ENCODE measurements around the gene PTGR2.
"Not testable (repeated sequence)": the region's sequence is repeated elsewhere in the genome, so short reads cannot be mapped to it uniquely, and the experiment has no call there.

The PTGR2 gene

DNA sequence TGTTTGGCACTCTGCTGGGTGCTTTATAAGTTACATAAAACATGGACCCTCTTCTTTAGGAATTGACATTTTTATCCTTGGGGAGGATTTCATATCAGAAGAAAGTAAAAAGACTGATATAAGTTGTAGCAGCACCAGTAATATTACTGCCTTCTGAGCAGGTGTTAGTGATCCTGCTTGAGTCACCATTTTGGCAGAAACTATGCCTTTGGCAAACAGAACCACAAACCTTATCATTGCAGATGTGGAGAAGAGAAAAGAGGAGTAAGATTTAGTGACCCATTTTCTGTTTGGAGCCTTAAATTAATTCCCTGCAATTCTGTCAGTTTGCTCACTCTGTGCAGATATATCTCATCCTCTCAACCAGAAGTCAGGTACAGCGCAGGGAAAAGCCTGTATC, 58.0 kb downstream of the PTGR2 start:
- no peaks in the 10 kb centered on the region for H3K27me3 ChIP-seq (ENCODE audit: insufficient read depth, low read length)
- H3K79me2 ChIP-seq (ENCODE audit: control insufficient read depth, insufficient read depth, low read length, unreplicated experiment), result peaks cover 13% of the 10 kb centered on the region
- no peak overlapping the region for H3K4me3 ChIP-seq (ENCODE audit: low read depth, low read length)
- H3K4me1 ChIP-seq (ENCODE audit: control insufficient read depth, insufficient read depth, low read length, unreplicated experiment), result no peaks in the 10 kb centered on the region
- no peak overlapping the region for H2AFZ ChIP-seq (ENCODE audit: low read length, unreplicated experiment)
- peaks cover 44% of the 10 kb centered on the region for H3K36me3 ChIP-seq (ENCODE audit: insufficient read depth, low read length)
- no peak overlapping the region for H3K27ac ChIP-seq (ENCODE audit: low read depth, low read length)

DNA sequence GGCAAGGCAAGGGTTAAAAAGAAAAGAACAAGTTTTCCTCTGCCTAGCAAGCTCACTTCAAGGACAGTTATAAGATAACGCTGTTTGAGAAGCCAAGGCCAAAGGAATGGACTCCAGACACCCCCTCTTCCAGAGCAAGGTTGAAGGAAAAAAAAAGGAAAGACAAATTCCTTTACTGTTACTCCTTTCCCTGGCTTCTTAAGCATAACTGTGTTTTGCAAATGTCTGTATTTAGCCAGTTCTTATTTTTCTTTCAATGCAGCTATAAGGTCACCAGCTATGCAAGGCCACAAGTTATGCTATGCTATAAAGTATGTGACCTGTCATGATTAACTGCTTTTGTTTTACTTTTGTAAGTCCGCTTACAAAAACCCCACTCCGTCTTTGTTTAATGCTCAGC, 61.6 kb downstream of the PTGR2 start:
- Histone ChIP-seq H3K4me3 (ENCODE audit: low read depth, low read length) (no peak overlapping the region), H2AFZ (ENCODE audit: low read length, unreplicated experiment) (no peak overlapping the region), H3K27ac (ENCODE audit: low read depth, low read length) (no peak overlapping the region), H3K4me1 (ENCODE audit: control insufficient read depth, insufficient read depth, low read length, unreplicated experiment) (peaks cover 8% of the 10 kb centered on the region), H3K36me3 (ENCODE audit: insufficient read depth, low read length) (peaks cover 33% of the 10 kb centered on the region), H3K79me2 (ENCODE audit: control insufficient read depth, insufficient read depth, low read length, unreplicated experiment) (peaks cover 10% of the 10 kb centered on the region), H3K27me3 (ENCODE audit: insufficient read depth, low read length) (no peaks in the 10 kb centered on the region)

DNA sequence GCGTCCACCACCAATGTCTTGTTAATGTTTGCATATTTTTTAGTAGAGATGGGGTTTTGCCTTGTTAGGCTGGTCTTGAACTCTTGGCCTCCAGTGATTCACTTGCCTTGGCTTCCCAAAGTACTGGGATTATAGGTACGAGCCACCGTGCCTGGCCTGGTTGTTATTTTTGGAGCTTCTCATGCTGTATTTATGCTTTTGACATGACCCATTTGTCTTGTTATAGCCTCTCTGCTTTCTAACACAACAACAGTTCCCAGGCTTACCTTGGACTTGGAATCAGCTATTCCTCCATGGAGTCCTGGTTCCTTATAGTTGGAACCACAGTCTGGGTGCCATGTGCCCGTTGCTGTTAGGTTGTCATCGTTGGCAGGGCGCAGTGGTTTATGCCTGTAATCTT, 64.7 kb downstream of the PTGR2 start:
- Histone ChIP-seq H3K27ac (ENCODE audit: low read depth, low read length) (no peak overlapping the region), H3K79me2 (ENCODE audit: control insufficient read depth, insufficient read depth, low read length, unreplicated experiment) (peaks cover 16% of the 10 kb centered on the region), H3K4me1 (ENCODE audit: control insufficient read depth, insufficient read depth, low read length, unreplicated experiment) (peaks cover 8% of the 10 kb centered on the region), H2AFZ (ENCODE audit: low read length, unreplicated experiment) (no peak overlapping the region), H3K27me3 (ENCODE audit: insufficient read depth, low read length) (no peaks in the 10 kb centered on the region), H3K4me3 (ENCODE audit: low read depth, low read length) (no peak overlapping the region), H3K36me3 (ENCODE audit: insufficient read depth, low read length) (peaks cover 20% of the 10 kb centered on the region)

DNA sequence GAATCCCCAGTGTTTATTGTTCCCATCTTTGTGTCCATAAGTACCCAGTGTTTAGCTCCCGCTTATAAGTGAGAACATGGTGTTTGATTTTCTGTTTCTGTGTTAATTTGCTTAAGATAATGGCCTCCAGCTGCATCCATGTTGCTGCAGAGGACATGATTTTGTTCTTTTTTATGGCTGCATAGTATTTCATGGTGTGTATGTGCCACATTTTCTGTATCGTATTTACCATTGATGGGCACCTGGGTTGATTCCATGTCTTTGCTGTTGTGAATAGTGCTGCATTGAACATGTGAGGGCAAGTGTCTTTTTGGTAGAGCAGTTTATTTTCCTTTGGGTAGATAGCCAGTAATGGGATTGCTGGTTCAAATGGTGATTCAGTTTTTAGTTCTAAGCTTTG, 67.8 kb downstream of the PTGR2 start:
- H3K27me3 ChIP-seq (ENCODE audit: insufficient read depth, low read length); H3K79me2 ChIP-seq (ENCODE audit: control insufficient read depth, insufficient read depth, low read length, unreplicated experiment); H3K27ac ChIP-seq (ENCODE audit: low read depth, low read length); H2AFZ ChIP-seq (ENCODE audit: low read length, unreplicated experiment); H3K4me3 ChIP-seq (ENCODE audit: low read depth, low read length); H3K4me1 ChIP-seq (ENCODE audit: control insufficient read depth, insufficient read depth, low read length, unreplicated experiment): not testable (repeated sequence)
- H3K36me3 ChIP-seq (ENCODE audit: insufficient read depth, low read length), result peaks cover 31% of the 10 kb centered on the region; the same call in 1 of the 2 replicates

DNA sequence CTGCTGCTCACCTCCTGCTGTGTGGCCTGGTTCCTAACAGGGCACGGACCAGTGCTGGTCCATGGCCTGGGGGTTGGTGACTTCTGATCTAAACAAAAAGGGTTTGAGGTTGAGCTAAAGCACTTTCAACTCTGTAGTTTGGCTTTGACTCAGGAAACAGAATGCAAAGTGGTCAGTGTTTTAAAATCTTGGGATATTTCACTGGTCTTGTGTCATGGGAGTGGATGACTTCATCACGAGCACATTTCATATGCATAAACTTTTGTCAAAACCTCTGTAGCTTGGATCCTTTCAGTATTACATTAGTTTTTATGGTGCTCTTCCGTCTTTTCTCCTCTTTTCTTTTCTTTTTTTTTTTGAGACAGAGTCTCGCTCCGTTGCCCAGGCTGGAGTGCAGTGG, 72.7 kb downstream of the PTGR2 start:
- Histone ChIP-seq H2AFZ (ENCODE audit: low read length, unreplicated experiment) (no peak overlapping the region), H3K4me3 (ENCODE audit: low read depth, low read length) (no peak overlapping the region), H3K27ac (ENCODE audit: low read depth, low read length) (no peak overlapping the region), H3K4me1 (ENCODE audit: control insufficient read depth, insufficient read depth, low read length, unreplicated experiment) (no peaks in the 10 kb centered on the region), H3K79me2 (ENCODE audit: control insufficient read depth, insufficient read depth, low read length, unreplicated experiment) (peaks cover 8% of the 10 kb centered on the region), H3K27me3 (ENCODE audit: insufficient read depth, low read length) (no peaks in the 10 kb centered on the region), H3K36me3 (ENCODE audit: insufficient read depth, low read length) (peaks cover 39% of the 10 kb centered on the region; the same call in 1 of the 2 replicates)
